ENCODE data around the gene QKI.

QKI gene

GRCh38 chr6:163463180-163463579, 48.7 kb downstream of the QKI start:
- Histone ChIP-seq H3K27me3 (ENCODE audit: insufficient read depth, poor library complexity, severe bottlenecking) (no peaks in the 10 kb centered on the region), H3K27ac (replicated peaks) (no peak overlapping the region), H3K4me3 (replicated peaks; ENCODE audit: insufficient read depth, low read length) (no peak overlapping the region)
- TF ChIP-seq CTCF (IDR thresholded peaks at IDR 0.05; ENCODE audit: insufficient read depth, low read length) (no peak), SPI1 (IDR thresholded peaks at IDR 0.05; ENCODE audit: borderline replicate concordance, low read depth) (no peak), GABPA (IDR thresholded peaks at IDR 0.05; ENCODE audit: low read depth) (no peak), REST (IDR thresholded peaks at IDR 0.05; ENCODE audit: insufficient replicate concordance, low read depth) (no peak), POLR2AphosphoS5 (IDR thresholded peaks at IDR 0.05; ENCODE audit: low read depth) (no peak)
- DNase-seq (ENCODE audit: low read depth in 1 of 2, low spot score in 1 of 2), result no peak

GRCh38 chr6:163463795-163464194, 49.3 kb downstream of the QKI start:
- DNase-seq (ENCODE audit: low read depth in 1 of 2, low spot score in 1 of 2), result no peak
- Histone ChIP-seq H3K27me3 (ENCODE audit: insufficient read depth, poor library complexity, severe bottlenecking) (no peaks in the 10 kb centered on the region), H3K4me3 (replicated peaks; ENCODE audit: insufficient read depth, low read length) (no peak overlapping the region), H3K27ac (replicated peaks) (no peak overlapping the region)
- no peak for TF ChIP-seq POLR2AphosphoS5 (IDR thresholded peaks at IDR 0.05; ENCODE audit: low read depth)
- no peak for TF ChIP-seq SPI1 (IDR thresholded peaks at IDR 0.05; ENCODE audit: borderline replicate concordance, low read depth)
- no peak for TF ChIP-seq GABPA (IDR thresholded peaks at IDR 0.05; ENCODE audit: low read depth)
- no peak for TF ChIP-seq REST (IDR thresholded peaks at IDR 0.05; ENCODE audit: insufficient replicate concordance, low read depth)
- TF ChIP-seq CTCF (IDR thresholded peaks at IDR 0.05; ENCODE audit: insufficient read depth, low read length), result no peak

GRCh38 chr6:163466839-163467390, 52.4 kb downstream of the QKI start:
- no peak for TF ChIP-seq GABPA (IDR thresholded peaks at IDR 0.05; ENCODE audit: low read depth)
- TF ChIP-seq POLR2AphosphoS5 (IDR thresholded peaks at IDR 0.05; ENCODE audit: low read depth), result no peak
- no peak for TF ChIP-seq REST (IDR thresholded peaks at IDR 0.05; ENCODE audit: insufficient replicate concordance, low read depth)
- no peak for TF ChIP-seq SPI1 (IDR thresholded peaks at IDR 0.05; ENCODE audit: borderline replicate concordance, low read depth)
- no peak for TF ChIP-seq CTCF (IDR thresholded peaks at IDR 0.05; ENCODE audit: insufficient read depth, low read length)
- H3K27me3 ChIP-seq (ENCODE audit: insufficient read depth, poor library complexity, severe bottlenecking), result no peaks in the 10 kb centered on the region
- DNase-seq (ENCODE audit: low read depth in 1 of 2, low spot score in 1 of 2), result no peak
- H3K27ac ChIP-seq (replicated peaks), result no peak overlapping the region
- H3K4me3 ChIP-seq (replicated peaks; ENCODE audit: insufficient read depth, low read length), result no peak overlapping the region

Measured in HL-60 (cell line).